Liver (tissue), 3 donors: ENCODE results near the gene CUBN.

Experiments
- FOXA1 ChIP-seq: IDR thresholded peaks from 2 replicates; pipeline ENCODE4 v1.6.1; 2016; ENCODE audit warnings: antibody characterized with exemption
- JUND ChIP-seq, 2 donors: IDR thresholded peaks; 2 replicates each; pipeline ENCODE4 v1.6.1; 2016; ENCODE audit warnings: antibody characterized with exemption in 2 of 2
- RXRA ChIP-seq, 2 donors: IDR thresholded peaks; 2 replicates each; pipeline ENCODE4 v1.6.1; 2017 to 2018; ENCODE audit warnings: antibody characterized with exemption in 2 of 2, mild to moderate bottlenecking in 1 of 2
- SP1 ChIP-seq: IDR thresholded peaks from 2 replicates; pipeline ENCODE4 v1.6.1; 2018; ENCODE audit warnings: antibody characterized with exemption, mild to moderate bottlenecking
- TAF1 ChIP-seq: conservative IDR thresholded peaks from 2 replicates; pipeline ENCODE4 v1.6.1; 2016; ENCODE audit warnings: antibody characterized with exemption, mild to moderate bottlenecking
- TF ChIP-seq, protein P1 (sequence below): fragments of 150-350 bp; IDR thresholded peaks from 2 replicates; pipeline ENCODE4 v1.5.1; 2017; ENCODE audit warnings: improper control_type of control experiment, low read depth, low read length; ENCODE audit not compliant: missing input control
- TF ChIP-seq, protein P2 (sequence below): IDR thresholded peaks from 2 replicates; pipeline ENCODE4 v1.6.1; 2016; ENCODE audit warnings: antibody characterized with exemption, mild to moderate bottlenecking
- TF ChIP-seq, protein P3 (sequence below): IDR thresholded peaks from 2 replicates; pipeline ENCODE4 v1.6.1; 2016; ENCODE audit warnings: antibody characterized with exemption
- TF ChIP-seq, protein P4 (sequence below): IDR thresholded peaks from 2 replicates; pipeline ENCODE4 v1.6.1; 2016; ENCODE audit warnings: antibody characterized with exemption
- donor health status: healthy.
- donor health status: healthy.

DNA sequence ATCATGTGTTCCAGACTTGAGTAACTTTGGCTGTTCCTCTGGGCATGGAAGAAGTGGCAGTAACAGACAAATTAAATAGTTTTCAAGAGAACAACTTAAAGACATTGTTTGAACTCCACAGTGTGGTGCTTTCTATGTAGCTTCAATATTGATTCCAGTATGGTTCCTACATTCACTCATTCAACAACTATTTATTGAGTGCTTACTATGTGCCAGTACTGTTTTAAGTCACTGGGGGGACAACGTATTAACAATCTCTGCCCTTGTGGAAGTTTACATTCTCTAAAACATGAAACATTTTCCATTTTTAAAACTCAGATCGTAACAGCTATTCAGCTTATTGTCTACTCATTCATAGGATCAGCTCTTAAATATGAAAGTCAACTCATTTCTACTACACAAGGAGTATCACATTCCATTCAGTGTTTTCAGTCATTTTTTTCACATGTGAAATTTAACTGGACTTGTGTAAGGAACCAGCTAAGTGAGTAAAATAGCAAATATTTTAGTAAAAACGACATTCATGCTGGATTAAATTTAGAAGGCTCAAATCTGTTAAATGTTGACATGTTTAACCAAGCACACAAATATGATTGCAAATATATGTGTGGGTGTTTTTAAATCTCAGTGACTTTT lies 13.6 kb upstream of the CUBN start:
- TF ChIP-seq, protein P1, sequence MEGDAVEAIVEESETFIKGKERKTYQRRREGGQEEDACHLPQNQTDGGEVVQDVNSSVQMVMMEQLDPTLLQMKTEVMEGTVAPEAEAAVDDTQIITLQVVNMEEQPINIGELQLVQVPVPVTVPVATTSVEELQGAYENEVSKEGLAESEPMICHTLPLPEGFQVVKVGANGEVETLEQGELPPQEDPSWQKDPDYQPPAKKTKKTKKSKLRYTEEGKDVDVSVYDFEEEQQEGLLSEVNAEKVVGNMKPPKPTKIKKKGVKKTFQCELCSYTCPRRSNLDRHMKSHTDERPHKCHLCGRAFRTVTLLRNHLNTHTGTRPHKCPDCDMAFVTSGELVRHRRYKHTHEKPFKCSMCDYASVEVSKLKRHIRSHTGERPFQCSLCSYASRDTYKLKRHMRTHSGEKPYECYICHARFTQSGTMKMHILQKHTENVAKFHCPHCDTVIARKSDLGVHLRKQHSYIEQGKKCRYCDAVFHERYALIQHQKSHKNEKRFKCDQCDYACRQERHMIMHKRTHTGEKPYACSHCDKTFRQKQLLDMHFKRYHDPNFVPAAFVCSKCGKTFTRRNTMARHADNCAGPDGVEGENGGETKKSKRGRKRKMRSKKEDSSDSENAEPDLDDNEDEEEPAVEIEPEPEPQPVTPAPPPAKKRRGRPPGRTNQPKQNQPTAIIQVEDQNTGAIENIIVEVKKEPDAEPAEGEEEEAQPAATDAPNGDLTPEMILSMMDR, result no peak
- TF ChIP-seq, protein P2, sequence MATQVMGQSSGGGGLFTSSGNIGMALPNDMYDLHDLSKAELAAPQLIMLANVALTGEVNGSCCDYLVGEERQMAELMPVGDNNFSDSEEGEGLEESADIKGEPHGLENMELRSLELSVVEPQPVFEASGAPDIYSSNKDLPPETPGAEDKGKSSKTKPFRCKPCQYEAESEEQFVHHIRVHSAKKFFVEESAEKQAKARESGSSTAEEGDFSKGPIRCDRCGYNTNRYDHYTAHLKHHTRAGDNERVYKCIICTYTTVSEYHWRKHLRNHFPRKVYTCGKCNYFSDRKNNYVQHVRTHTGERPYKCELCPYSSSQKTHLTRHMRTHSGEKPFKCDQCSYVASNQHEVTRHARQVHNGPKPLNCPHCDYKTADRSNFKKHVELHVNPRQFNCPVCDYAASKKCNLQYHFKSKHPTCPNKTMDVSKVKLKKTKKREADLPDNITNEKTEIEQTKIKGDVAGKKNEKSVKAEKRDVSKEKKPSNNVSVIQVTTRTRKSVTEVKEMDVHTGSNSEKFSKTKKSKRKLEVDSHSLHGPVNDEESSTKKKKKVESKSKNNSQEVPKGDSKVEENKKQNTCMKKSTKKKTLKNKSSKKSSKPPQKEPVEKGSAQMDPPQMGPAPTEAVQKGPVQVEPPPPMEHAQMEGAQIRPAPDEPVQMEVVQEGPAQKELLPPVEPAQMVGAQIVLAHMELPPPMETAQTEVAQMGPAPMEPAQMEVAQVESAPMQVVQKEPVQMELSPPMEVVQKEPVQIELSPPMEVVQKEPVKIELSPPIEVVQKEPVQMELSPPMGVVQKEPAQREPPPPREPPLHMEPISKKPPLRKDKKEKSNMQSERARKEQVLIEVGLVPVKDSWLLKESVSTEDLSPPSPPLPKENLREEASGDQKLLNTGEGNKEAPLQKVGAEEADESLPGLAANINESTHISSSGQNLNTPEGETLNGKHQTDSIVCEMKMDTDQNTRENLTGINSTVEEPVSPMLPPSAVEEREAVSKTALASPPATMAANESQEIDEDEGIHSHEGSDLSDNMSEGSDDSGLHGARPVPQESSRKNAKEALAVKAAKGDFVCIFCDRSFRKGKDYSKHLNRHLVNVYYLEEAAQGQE, result no peak
- TF ChIP-seq, protein P3, sequence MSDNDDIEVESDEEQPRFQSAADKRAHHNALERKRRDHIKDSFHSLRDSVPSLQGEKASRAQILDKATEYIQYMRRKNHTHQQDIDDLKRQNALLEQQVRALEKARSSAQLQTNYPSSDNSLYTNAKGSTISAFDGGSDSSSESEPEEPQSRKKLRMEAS, result no peak
- TF ChIP-seq TAF1, result no peak
- no peak for TF ChIP-seq JUND (IDR thresholded peaks at IDR 0.05)
- TF ChIP-seq FOXA1, result no peak
- no peak for TF ChIP-seq RXRA (IDR thresholded peaks at IDR 0.05)
- no peak for TF ChIP-seq SP1
- TF ChIP-seq, protein P4, sequence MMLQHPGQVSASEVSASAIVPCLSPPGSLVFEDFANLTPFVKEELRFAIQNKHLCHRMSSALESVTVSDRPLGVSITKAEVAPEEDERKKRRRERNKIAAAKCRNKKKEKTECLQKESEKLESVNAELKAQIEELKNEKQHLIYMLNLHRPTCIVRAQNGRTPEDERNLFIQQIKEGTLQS, result no peak
